AG09319 (cell line): ENCODE results near the gene CDKN2D.

ENCODE experiments used
- DNase-seq: peaks from one replicate; pipeline ENCODE4 v3.0.0-alpha.2; 2010; ENCODE audit warnings: low read depth; ENCODE audit errors: extremely low read depth
- TF ChIP-seq, protein P1 (sequence below): IDR thresholded peaks from 2 replicates; pipeline ENCODE4 v1.5.1; 2011; ENCODE audit warnings: low read depth, mild to moderate bottlenecking, inconsistent platforms, low read length, moderate library complexity

Gene CDKN2D

GRCh38 chr19:10523135-10523636, 45.6 kb downstream of the CDKN2D start:
- DNase-seq, result no peak
- TF ChIP-seq, protein P1, sequence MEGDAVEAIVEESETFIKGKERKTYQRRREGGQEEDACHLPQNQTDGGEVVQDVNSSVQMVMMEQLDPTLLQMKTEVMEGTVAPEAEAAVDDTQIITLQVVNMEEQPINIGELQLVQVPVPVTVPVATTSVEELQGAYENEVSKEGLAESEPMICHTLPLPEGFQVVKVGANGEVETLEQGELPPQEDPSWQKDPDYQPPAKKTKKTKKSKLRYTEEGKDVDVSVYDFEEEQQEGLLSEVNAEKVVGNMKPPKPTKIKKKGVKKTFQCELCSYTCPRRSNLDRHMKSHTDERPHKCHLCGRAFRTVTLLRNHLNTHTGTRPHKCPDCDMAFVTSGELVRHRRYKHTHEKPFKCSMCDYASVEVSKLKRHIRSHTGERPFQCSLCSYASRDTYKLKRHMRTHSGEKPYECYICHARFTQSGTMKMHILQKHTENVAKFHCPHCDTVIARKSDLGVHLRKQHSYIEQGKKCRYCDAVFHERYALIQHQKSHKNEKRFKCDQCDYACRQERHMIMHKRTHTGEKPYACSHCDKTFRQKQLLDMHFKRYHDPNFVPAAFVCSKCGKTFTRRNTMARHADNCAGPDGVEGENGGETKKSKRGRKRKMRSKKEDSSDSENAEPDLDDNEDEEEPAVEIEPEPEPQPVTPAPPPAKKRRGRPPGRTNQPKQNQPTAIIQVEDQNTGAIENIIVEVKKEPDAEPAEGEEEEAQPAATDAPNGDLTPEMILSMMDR, result no peak

DNA sequence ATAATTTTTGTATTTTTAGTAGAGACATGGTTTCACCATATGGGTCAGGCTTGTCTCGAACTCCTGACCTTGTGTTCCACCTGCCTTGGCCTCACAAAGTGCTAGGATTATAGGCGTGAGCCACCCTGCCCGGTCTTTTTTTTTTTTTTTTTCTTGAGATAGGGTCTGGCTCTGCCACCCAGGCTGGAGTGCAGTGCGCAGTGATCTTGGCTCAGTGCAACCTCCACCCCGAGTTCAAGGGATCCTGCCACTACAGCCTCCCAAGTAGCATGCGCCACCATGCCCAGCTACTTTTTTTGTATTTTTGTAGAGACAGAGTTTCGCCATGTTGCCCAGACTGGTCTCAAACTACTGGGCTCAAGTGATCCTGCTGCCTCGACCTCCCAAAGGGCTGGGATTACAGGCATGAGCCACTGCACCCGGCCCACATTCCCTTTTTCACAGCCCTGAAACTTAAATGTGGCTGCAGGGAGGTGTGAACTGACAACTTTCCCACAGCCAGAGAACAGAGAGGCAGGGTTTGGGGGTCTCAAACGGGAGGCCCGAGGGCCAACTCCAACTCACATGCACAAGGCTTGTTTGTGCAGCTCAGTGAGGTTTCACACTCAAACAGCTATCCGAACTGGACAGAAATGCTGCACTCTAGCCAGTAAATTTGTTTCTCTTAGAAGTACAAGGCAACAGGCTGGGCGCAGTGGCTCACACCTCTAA, 47.2 kb downstream of the CDKN2D start:
- TF ChIP-seq, protein P1, result no peak

DNA sequence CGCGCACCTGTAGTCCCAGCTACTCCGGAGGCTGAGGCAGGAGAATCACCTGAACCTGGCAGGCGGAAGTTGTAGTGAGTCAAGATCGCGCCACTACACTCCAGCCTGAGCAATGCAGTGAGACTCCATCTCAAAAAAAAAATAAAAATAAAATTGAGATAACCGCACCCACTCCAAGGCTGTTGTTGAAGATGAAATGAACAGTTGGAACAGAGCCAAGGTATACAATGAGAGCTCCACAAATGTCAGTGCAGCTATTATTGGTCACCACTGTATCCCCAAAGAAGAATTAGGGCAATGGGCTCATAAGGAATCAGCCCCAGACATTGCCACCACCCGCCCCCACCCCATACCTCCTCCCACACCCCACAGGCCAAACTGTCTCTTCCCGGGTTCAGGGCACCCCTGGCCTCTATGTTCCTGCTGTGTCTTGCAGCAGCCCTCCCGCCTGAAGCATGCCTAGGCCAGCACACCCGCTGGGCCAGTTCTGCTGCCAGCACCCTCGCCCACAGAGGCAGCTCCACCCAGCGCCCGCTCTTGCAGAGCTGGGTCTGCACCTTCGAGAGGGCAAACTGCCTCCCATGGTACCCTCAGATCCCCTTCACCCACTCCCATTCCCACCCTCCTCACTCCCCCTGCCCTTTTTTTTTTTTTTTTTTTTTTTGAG, 48.0 kb downstream of the CDKN2D start:
- no peak for DNase-seq
- TF ChIP-seq, protein P1, result no peak

More for the DNA sequence above, 47.2 kb downstream of the CDKN2D start:
- DNase-seq, result no peak

DNA sequence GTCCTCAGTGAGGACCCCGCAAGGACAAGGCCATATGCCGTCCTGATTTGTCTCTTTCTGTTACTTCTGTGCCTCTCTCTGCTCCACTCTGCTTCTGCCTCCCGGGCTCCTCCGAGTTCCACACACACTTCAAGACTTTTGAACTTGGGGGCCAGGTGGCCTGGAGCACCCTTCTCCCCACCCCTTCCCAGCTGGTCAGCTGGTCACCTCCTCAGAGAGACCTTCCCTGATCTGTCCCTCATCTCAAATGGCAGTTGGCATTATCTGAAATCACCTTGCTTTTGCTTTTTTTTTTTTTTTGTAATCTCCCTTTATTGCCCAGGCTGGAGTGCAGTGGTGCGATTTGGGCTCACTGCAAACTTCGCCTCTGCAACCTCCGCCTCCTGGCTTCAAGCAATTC, 49.4 kb downstream of the CDKN2D start:
- TF ChIP-seq, protein P1, result no peak

DNA sequence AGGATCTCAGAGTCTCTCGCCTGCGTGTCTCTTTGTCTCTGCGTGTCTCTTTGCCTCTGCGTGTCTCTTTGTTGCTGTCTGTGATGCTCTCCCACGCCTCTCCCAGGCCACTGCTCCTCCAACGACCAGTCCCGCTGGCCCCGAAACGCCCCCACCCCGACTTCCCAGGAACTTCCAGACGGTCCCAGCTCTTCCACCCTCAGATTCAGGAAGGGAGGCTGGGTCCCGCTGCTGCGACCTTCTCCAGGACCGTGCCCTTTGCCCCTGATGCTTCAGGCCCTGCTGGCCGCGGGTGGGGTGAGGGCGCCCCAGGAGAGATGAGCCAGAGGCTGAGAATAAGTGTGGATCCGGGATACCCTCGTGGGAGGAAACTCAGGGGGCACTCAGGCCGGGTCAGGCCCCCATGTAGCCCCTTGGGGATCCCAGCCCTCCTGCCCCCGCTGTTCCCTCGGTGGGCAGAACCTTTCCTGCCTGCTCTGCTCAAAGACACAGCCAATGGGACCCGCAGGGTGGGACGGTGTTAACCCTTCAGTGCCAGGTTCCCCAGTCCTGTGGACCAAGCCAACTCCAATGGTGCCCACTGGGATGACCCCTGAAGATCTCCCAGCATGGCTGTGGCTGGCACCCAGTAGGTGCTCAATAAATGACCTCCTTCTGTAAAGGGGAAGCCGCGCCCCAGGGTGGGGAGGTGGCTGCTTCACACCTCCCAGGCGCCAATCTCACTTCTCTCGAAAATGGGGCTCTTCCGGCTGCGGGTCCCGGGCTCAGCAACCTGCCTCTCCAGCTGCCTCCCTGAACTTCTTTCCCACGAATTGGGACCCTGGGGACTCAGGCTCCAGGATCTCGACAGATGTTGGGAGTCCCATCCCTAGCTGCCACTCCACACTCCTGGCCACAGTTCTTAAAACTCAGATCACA, 50.1 kb downstream of the CDKN2D start:
- no peak for DNase-seq
- TF ChIP-seq, protein P1, result no peak

More for the DNA sequence above, 49.4 kb downstream of the CDKN2D start:
- DNase-seq, result no peak

DNA sequence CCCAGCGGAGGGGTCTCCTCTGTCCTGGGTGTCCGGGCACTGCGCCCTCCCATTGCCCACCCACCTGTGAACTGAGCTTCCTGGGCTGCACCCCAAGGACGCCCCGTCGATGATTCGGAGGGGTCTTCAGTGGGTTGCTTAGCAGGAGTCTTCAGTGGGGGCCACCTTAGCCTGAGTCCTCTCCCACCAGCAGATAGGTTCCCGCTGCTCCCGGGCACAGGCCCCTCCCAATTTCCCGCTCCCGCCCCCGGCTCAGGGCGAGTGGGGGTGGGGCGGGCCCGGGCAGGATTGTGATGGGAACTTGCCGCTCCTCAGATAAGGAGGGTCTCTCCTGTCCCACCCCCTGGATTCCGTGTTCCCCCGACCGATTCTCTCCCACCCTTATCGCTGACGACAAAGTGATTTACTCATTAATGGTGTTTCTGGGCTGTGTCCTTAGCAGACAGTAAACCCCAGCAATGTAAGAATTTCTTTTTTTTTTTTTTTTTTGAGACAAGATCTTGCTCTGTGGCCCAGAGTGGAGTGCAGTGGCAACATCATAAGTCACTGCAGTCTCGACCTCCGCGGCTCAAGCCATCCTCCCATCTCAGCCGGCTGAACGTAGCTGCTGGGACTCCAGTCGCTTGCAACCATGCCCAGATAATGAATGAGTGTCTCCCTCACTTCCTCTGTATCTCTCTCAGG, 50.9 kb downstream of the CDKN2D start:
- no peak for DNase-seq
- TF ChIP-seq, protein P1, result no peak
